Urothelium cell line (cell line): ENCODE data around the gene PDE6A.
"Not testable (repeated sequence)": the region's sequence is repeated elsewhere in the genome, so short reads cannot be mapped to it uniquely, and the experiment has no call there.

Experiments used
- DNase-seq: peaks from one replicate; pipeline ENCODE4 v3.0.0; 2011; ENCODE audit warnings: low spot score, mixed read lengths
- FAIRE-seq: peaks from 2 replicates; lab custom pipeline; 2011; peaks lifted over from hg19 to GRCh38; lab: Jason Lieb, UNC

PDE6A gene

GRCh38 chr5:149898811-149899210, 45.8 kb downstream of the PDE6A start:
- FAIRE-seq (no peak), DNase-seq (no peak)

DNA sequence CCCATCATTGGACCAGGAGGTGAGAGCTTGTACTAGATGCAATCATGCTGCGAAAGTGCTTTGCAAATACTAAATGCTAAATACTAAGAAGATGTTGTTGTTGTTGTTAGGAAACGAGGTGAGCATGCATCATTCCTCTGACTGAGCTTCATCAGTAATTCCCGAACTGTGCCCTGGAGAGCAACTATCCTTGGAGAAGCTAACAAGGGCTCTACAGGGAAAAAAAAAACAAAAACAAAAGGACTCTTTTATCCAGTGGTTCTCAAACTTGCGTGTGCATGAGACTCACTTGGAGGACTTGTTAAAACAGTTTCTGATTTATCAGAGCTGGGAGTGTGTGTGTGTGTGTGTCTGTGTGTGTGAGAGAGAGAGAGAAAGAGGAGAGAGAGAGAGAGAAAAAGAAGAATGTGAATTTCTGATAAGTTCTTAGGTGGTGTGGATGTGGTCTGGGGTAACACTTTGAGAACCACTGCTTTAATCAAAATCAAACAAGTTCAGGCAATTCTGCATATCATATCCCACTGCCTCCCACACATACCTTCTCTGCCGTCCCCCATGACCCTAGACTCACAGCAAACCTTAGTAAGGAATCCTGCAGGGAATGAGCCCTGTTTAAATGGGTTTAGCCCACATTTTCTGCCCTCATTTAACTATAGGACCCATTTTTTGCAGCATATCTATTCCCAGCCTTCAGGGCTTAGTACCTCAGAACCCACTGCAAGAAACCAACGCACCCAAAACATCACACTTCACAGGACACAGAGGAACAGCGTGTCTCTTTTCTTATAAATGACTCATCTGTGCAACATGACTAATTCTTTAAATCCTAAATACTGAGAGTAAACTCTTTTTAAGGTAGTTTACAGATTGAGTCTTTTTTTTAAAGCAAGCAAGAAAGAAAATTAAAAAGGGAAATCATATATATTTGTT, 48.9 kb downstream of the PDE6A start:
- DNase-seq (no peak), FAIRE-seq (no peak)

DNA sequence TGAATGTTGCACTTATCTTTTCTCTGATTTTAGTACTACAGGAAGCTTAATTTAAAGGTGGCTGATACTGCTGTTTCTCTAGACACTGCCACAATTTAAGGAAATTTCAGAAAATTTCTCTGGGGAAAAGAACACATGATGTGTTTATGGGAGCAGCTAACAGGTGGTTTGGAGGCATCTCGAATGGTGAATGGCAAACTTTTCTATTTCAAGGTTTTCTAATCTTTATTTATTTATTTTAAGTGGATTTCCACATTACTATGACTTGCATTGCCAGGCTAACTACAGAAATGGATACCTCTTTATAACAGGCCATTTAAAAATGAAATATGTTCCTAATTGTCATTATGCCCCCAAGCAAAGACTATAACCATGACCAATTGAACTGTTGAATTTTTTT, 50.4 kb downstream of the PDE6A start:
- FAIRE-seq (no peak), DNase-seq (no peak)

DNA sequence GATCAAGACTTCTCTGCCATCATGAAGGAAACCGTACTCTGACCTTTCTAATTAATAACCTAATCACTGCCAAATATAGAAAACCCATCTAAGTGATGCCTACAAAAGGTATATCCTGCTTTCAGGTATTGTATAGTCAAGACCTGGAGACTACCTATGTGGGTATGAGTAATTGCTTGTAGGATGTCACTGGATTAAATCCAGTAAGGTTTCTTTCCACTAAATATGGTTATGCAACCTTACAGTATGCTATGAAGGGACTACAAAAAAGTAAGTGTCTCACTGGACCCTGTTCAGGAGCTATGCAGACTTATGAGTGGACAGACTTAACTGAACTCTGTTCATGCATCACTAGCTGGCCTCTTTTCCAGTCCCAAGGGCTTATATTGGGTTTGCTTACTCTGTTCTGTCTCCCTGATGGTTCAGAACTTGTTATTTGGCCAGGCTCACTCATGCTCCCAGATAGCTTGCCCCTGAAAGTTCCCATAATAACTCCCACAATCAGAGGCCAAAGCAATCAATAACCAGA, 51.1 kb downstream of the PDE6A start:
- no peak for FAIRE-seq
- no peak for DNase-seq

DNA sequence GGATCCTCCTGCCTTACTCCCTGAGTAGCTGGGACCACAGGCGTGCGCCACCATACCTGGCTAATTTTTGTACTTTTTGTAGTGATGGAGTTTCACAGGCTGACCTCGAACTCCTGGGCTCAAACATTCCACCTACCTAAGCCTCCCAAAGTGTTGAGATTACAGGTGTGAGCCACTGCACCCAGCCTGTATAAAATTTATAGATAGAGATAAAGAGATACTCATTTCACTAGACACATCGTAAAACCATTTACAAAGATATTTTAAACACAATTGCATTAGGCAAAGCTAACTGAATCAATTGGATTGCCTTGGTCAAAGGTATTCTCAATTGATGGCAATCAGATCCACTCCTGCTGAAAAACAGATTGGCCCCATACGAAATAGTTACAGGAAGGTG, 52.0 kb downstream of the PDE6A start:
- DNase-seq: no peak
- FAIRE-seq: no peak

DNA sequence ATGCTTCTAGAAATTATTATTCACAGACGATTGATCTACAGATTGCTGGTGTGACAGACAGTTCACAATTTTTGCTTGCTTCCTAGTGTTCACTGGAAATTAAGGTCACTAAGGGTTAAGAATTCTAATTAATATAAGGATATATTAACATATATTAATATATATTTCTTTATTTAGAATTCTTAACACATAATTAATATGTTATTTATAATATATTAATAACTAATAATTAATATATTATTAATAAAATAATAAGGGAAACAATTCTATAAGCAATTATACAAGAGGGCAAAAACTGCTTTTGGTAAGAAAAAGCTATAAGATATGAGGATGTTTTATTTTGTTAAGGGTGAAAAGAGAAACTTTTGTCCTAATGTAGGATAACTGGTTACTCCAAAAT, 56.3 kb downstream of the PDE6A start:
- DNase-seq (no peak), FAIRE-seq (no peak)

- DNase-seq (peak; percentile 57), FAIRE-seq (peak; percentile 63)
These were observed 56.9 kb downstream of the PDE6A start for GRCh38 chr5:149887622-149888183.

DNA sequence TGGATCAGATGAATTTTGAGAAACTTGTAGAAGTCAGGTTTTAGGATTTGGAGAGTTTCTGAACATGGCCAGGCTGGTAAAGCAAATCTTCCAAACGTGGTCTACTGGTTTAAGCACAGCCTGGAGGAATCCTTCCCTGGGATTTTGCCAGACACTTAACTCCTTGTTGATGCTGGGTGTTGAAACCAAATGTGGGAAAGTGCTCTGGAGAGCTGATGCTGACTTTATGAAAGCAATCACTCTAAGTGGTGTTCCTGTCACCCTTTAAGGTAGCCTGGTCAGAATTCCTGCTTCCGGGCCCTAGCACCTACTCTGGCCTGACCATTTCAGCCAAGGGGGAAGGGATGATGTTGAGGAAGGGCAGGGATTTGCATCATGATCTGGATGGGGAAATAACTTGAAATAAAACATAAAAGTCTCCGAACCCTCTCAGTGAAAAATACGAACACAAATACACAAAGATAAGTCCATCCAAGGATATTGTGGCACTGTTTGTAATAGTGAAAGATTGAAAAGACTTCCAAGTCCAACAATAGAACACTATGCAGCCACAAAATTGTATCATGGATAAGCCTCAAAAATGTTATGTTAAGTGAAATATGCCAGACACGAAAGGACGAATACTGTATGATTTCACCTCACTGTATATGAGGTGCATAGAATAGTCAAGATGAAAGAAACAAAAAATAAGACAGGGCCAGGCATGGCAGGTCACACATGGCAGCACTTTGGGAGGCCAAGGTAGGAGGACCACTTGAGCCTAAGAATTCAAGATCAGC, 57.7 kb downstream of the PDE6A start:
- peak; percentile 56 for FAIRE-seq
- no peak for DNase-seq

DNA sequence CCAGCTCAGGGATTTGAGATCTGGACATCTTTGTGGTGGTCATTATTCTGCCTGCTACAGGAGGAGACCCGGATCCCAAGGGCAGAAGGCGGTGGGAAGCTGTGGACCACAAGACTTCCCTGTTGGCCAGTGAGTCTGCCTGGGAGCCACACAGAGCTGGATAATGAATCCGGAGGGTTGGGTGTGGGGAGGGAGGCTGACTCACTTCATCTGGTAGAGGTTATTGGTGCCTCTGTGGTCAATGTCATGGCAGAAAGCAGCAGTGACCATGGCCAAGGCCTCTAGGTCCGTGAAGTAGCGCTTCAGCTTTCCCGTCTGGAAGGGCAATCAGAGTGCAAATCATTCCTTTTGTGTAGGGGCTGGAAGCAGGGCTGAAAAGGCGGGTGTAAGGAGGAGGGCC, 58.5 kb downstream of the PDE6A start:
- DNase-seq (peak; percentile 41), FAIRE-seq (no peak)

- DNase-seq (no peak), FAIRE-seq (no peak)
These were observed 59.1 kb downstream of the PDE6A start for GRCh38 chr5:149885513-149885912.

DNA sequence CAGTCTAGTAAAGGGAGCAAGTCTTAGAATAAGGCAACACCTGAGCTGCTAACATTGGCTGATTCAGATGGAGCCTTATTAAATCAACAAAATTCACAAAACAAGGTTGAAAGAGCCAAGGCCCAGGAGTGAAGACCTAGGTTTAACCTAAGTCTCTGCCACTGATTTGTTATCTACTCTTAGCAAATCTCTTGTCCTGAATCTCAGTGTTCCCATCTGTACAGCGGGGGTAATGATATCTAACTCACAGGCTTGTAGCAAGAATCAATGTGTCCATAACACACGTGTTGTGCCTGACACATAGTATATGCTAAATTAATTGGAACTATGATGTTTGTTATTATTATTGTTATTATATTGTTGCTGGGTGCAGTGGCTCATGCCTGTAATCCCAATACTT, 61.0 kb downstream of the PDE6A start:
- DNase-seq (no peak), FAIRE-seq (no peak)

- not testable (repeated sequence) for FAIRE-seq, DNase-seq
These were observed 62.0 kb downstream of the PDE6A start for GRCh38 chr5:149882633-149883032.

GRCh38 chr5:149881874-149882273, 62.7 kb downstream of the PDE6A start:
- DNase-seq (no peak), FAIRE-seq (no peak)

DNA sequence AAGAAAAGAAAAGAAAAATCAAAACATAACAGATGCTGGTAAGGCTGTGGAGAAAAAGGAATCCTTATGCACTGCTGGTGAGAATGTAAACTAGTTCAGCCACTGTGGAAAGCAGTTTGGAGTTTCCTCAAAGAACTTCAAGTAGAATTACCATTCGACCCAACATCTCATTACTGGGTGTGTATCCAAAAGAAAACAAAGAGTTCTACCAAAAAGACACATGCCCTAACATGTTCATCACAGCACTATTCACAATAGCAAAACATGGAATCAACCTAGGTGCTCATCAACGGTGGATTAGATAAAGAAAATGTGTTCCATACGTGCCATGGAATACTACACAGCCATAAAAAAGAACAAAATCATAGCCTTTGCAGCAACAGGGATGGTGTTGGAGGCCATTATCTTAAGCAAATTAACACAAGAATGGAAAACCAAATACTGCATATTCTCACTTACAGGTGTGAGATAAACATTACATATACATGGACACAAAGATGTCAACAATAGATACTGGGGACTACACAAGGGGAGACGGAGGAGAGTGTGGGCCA, 63.4 kb downstream of the PDE6A start:
- no peak for DNase-seq
- FAIRE-seq: no peak

- not testable (repeated sequence) for FAIRE-seq, DNase-seq
These were observed 65.0 kb downstream of the PDE6A start for GRCh38 chr5:149879593-149879992.

DNA sequence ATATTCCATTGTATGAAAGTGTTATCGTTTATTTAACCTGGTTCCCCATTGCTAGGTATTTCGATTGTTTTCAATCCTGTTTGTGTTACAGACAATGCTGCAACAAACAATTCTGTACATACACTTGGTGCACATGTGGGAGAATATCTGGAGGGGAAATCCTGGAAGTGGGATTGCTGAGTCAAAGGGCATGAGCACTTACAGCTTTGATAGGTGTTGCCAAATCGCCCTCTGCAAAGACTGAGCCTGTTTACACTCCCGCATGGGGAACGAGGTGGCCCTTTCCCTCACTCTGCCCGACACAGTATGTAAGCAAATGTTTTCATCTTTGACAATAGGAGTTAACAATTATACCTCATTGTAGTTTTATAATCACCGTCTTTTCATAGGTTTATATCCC, 66.2 kb downstream of the PDE6A start:
- FAIRE-seq (peak; percentile 20), DNase-seq (no peak)

DNA sequence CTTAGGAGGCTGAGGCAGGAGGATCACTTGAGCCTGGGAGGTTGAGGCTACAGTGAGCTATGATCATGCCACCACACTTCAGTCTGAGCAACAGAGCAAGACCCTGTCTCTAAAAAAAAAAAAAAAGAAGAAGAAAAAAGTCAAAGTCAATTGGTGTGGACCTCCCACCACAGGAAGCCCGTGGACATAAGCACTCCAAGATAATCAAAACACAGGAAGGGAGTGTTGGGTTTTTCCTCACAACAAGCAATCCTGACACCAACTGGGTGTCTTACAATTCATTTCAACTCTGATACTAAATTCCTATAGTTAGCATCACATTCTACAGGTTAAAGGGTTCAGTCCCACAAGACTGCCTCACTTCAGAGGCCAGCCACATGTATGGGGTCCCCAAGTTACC, 70.7 kb downstream of the PDE6A start:
- FAIRE-seq: no peak
- DNase-seq: no peak

- FAIRE-seq: no peak
- no peak for DNase-seq
These were observed 72.1 kb downstream of the PDE6A start for GRCh38 chr5:149872351-149873040.

- no peak for DNase-seq
- FAIRE-seq: no peak
These were observed 73.1 kb downstream of the PDE6A start for GRCh38 chr5:149871471-149871870.

DNA sequence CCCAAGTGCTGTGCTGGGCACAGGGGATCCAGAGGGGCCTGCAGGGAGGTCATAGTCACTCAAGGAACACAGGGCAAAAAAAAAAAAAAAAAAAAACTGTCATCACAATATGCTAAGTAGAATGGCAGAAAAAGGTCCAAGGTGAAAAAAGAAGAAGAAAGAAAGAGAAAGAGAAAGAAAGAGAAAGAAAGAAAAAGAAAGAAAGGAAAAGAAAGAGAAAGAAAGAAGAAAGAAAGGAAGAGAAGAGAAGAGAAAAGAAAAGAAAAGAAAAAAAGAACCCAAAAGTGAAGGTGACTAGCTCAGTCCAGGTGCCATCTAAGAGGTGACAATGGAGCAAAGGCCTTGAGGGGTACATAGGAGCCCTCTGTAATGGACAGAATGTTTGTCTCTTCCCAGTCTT, 73.9 kb downstream of the PDE6A start:
- DNase-seq (no peak), FAIRE-seq (no peak)
